GM12891 (cell line): Measurements from ENCODE around the gene SERPINI2.

Experiments
- DNase-seq: peaks from one replicate; pipeline ENCODE4 v3.0.0; 2011; ENCODE audit warnings: low spot score; ENCODE audit not compliant: insufficient read length
- FAIRE-seq: peaks from 2 replicates; lab custom pipeline; 2011; peaks lifted over from hg19 to GRCh38; lab: Jason Lieb, UNC
- PAX5 ChIP-seq: IDR thresholded peaks from 2 replicates; pipeline ENCODE4 v1.6.1; 2011; ENCODE audit warnings: low read length, moderate library complexity, mild to moderate bottlenecking; ENCODE audit not compliant: insufficient read depth, severe bottlenecking
- POLR2A ChIP-seq: IDR thresholded peaks from 2 replicates; pipeline ENCODE4 v1.6.1; 2011; ENCODE audit warnings: low read depth, low read length, control low read depth
- POLR2AphosphoS5 ChIP-seq: IDR thresholded peaks from 2 replicates; pipeline ENCODE4 v1.6.1; 2011; ENCODE audit warnings: low read depth, low read length, control low read depth
- POU2F2 ChIP-seq: IDR thresholded peaks from 2 replicates; pipeline ENCODE4 v1.6.1; 2011; ENCODE audit warnings: low read depth, mild to moderate bottlenecking, control low read depth, low read length, moderate library complexity
- SPI1 ChIP-seq: IDR thresholded peaks from 2 replicates; pipeline ENCODE4 v1.6.1; 2011; ENCODE audit warnings: low read depth, low read length, control low read depth
- TAF1 ChIP-seq: IDR thresholded peaks from 2 replicates; pipeline ENCODE4 v1.6.1; 2011; ENCODE audit warnings: low read depth, low read length, control low read depth

Gene SERPINI2

DNA sequence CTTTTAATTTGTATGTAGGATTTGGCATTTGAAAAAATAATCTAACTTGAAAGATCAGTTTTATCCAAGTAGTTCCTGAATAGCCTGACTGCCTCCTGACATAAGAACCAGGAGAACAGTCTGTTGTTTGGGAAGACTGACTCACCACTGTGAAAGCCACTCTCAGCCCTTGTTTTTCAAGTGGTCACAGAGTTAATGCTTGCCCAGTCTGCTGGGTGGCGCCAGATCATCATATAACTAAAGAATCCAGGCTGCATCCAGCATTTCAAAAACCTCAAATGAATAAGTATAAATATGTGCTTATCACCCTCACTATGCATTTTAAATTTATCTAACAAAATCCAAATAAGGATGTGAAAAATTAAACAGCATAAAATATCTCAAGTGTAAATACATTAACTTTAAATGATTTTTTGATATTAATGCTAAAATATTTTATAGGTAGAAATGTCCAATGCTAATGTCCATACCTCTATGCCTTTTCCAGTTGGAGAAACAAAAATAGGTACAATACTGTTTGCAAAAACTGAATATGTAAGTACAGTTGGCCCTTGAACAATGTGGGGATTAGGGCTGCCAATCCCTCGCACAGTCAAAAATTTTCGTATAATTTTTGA lies 66.9 kb downstream of the SERPINI2 start:
- TF ChIP-seq PAX5 (no peak), TAF1 (no peak), POLR2AphosphoS5 (no peak), POU2F2 (no peak), SPI1 (no peak), POLR2A (no peak)
- FAIRE-seq = no peak
- DNase-seq = no peak

DNA sequence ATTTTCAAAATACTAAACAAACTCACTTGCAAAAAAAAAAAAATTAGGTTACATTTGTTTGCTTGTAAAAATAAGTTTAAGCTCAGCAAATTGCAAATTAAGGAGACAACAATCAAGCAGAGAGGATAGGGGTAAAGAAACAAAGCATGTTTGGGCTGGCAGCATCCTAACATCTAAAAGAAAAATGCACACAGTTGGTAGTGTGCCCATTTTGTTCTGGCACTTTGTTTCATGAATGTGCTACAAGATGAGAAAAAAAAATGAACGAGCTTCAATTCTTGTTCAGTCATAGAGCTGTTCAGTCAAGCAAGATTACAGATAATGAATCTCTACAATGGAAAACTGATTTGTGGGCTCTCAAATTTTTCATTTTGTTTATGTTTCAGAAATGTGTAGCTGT lies 76.0 kb downstream of the SERPINI2 start:
- no peak for FAIRE-seq
- DNase-seq = no peak
- no peak for TF ChIP-seq POU2F2
- TF ChIP-seq TAF1 = no peak
- TF ChIP-seq POLR2A = no peak
- TF ChIP-seq SPI1 = no peak
- TF ChIP-seq PAX5 = no peak
- TF ChIP-seq POLR2AphosphoS5 = no peak

DNA sequence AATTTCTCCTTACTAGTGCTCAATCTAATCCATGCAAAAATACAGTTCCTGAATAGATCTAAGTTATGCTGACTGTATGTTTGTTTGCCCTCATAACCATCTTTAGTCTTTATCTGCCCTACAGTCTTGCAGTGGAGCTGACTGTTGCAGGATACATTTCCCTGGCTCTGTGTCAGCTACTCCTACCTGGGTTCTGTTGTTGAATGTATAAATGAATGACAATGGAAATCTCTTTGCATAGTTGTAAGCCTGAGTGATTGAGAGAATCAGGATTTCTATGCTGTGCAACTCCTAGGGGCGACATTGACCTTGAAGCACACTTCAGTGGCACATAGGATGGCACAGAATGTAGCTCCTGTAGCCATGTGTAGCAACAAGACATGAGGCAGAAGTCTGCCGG lies 77.8 kb downstream of the SERPINI2 start:
- DNase-seq (no peak), FAIRE-seq (no peak)
- no peak for TF ChIP-seq PAX5
- no peak for TF ChIP-seq SPI1
- TF ChIP-seq POLR2AphosphoS5 = no peak
- TF ChIP-seq TAF1 = no peak
- TF ChIP-seq POU2F2 = no peak
- TF ChIP-seq POLR2A = no peak

DNA sequence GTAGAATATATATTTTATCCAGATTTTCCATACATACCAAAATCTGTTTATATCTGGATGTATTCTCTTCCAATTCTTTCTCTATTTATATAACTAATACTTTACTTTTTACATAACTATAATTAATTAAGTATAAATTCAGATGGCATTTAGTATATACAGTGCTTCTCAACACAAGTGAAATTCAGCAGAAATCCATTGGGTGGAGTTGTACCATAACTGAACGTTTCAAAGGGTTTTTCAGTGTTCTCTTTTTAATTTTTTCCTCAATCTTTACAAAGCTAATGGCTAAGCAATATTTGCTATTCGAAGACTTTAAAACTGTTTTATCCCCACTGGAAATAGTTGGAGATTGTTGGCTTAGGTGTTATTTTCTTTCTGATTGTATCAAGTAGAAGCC lies 79.8 kb downstream of the SERPINI2 start:
- DNase-seq (no peak), FAIRE-seq (no peak)
- TF ChIP-seq POU2F2 = no peak
- no peak for TF ChIP-seq PAX5
- TF ChIP-seq SPI1 = no peak
- TF ChIP-seq POLR2AphosphoS5 = no peak
- no peak for TF ChIP-seq POLR2A
